Endothelial cell of umbilical vein (primary cell): ENCODE data around the gene TMEM191B. TPM values are rescaled to one million over a fixed set of nuclear protein-coding genes. Genes with fewer than 3 reads are reported as not detected.

Source experiments
- polyA plus RNA-seq, 4 experiments: library from polyadenylated mRNA; depleted of rRNA in 3 of 4; stranded (reverse) in 3 of 4; unstranded in 1 of 4; fragments of >200 nt; gene quantifications; 2 replicates each; pipeline versions ENCODE4 v1.2.1 to v1.2.3, GENCODE V29; 2011 to 2012; ENCODE audit warnings: missing spikeins in 1 of 4
- total RNA-seq: library from RNA; stranded (reverse); gene quantifications from 2 replicates; pipeline ENCODE4 v1.2.3, GENCODE V29; 2021

Gene TMEM191B
- total and polyA plus RNA-seq, 2 donors (not counting 3 experiments of a cell fraction or from before 2014, with no cell fraction given): 0.33 TPM; not detected in 1

Other genes with a start within 250 kb of the TMEM191B start
- not detected in 2 replicates for gene GGTLC3, start 9.6 kb upstream of the TMEM191B start, total RNA-seq
- not detected in 2 replicates for gene GGTLC3, start 9.6 kb upstream of the TMEM191B start, polyA plus RNA-seq
- gene RIMBP3, start 84.1 kb downstream of the TMEM191B start, total RNA-seq: 0.11 TPM in 1 of 2 replicates, not detected in the other
- gene RIMBP3, start 84.1 kb downstream of the TMEM191B start, polyA plus RNA-seq: 0.02 TPM in 1 of 2 replicates, not detected in the other